Inflammatory macrophage (primary cell): ENCODE results near the gene NYNRIN.

Experiments
- DNase-seq, 2 donors: peaks; one replicate each; pipeline ENCODE4 v3.0.0-alpha.2; 2020 to 2022

NYNRIN gene

GRCh38 chr14:24415421-24416253 lies 16.8 kb downstream of the NYNRIN start:
- DNase-seq: no peak

GRCh38 chr14:24416254-24416931 lies 17.6 kb downstream of the NYNRIN start:
- DNase-seq: no peak

- DNase-seq: no peak
Observed at GRCh38 chr14:24416932-24417619, 18.3 kb downstream of the NYNRIN start.

GRCh38 chr14:24417832-24418491 lies 19.2 kb downstream of the NYNRIN start:
- DNase-seq: no peak

- DNase-seq: no peak
Observed at GRCh38 chr14:24418492-24418873, 19.7 kb downstream of the NYNRIN start.

- DNase-seq: no peak
Observed at GRCh38 chr14:24422261-24422660, 23.5 kb downstream of the NYNRIN start.

GRCh38 chr14:24422694-24423601 lies 24.1 kb downstream of the NYNRIN start:
- no peak for DNase-seq

- peak in 1 of 2 donors; percentile 72 for DNase-seq
Observed at GRCh38 chr14:24425704-24426103, 26.9 kb downstream of the NYNRIN start.

GRCh38 chr14:24426150-24426911 lies 27.5 kb downstream of the NYNRIN start:
- DNase-seq: no peak

GRCh38 chr14:24426912-24427536 lies 28.2 kb downstream of the NYNRIN start:
- no peak for DNase-seq

- DNase-seq: no peak
Observed at GRCh38 chr14:24427537-24428508, 29.0 kb downstream of the NYNRIN start.

- DNase-seq: no peak
Observed at GRCh38 chr14:24428628-24429394, 30.0 kb downstream of the NYNRIN start.

GRCh38 chr14:24429395-24430142 lies 30.8 kb downstream of the NYNRIN start, which contains the start of the genes CBLN3 and KHNYN:
Gene CBLN3 (minus strand): TSS chr14:24429668. CDS start chr14:24429054, 614 bp downstream.
Gene KHNYN (plus strand): TSS chr14:24429954. CDS start chr14:24430731, 777 bp downstream.
- DNase-seq: peak; percentile 87 to 90

- peak; percentile 67 to 84 for DNase-seq
Observed at GRCh38 chr14:24430143-24430681, 31.4 kb downstream of the NYNRIN start.

- no peak for DNase-seq
Observed at GRCh38 chr14:24430682-24431568, 32.1 kb downstream of the NYNRIN start.
